Upper lobe of right lung (tissue), 1 donor: ENCODE results near the gene NHSL1. TPM values are rescaled to one million over a fixed set of nuclear protein-coding genes. Genes with fewer than 3 reads are reported as not detected.

Experiments used
- ATAC-seq: fragments of 200-7000 bp; cut with Tn5 transposase; one replicate; pipeline ENCODE4 v1.9.1; 2020; ENCODE audit warnings: mild to moderate bottlenecking, moderate library complexity
- DNase-seq: peaks from one replicate; pipeline ENCODE4 v3.0.0-alpha.2; 2020
- H3K27ac ChIP-seq: fragments of 200-600 bp; one replicate; pipeline ENCODE4 v1.8.0; 2022
- H3K27me3 ChIP-seq: fragments of 200-600 bp; one replicate; pipeline ENCODE4 v1.8.0; 2022; ENCODE audit warnings: mild to moderate bottlenecking
- H3K36me3 ChIP-seq: fragments of 200-600 bp; one replicate; pipeline ENCODE4 v1.8.0; 2022
- H3K4me1 ChIP-seq: fragments of 200-600 bp; one replicate; pipeline ENCODE4 v1.8.0; 2022
- H3K4me3 ChIP-seq: fragments of 200-600 bp; one replicate; pipeline ENCODE4 v1.8.0; 2022; ENCODE audit warnings: mild to moderate bottlenecking
- H3K9me3 ChIP-seq: fragments of 200-600 bp; one replicate; pipeline ENCODE4 v1.8.0; 2022
- CTCF ChIP-seq: fragments of 200-600 bp; IDR thresholded peaks from one replicate; pipeline ENCODE4 v1.8.0; 2022; ENCODE audit warnings: antibody characterized with exemption
- intact Hi-C: fragments of 100-400 bp; cut with DNase I; formaldehyde crosslinking; loops from one replicate; pipeline ENCODE4 v1.11.0; 2022
- total RNA-seq: library from RNA; stranded (reverse); fragmentation: NEBNext Ultra II Directional; extraction: Animal tissue kit (Norgen Biotek cat#: 25700); gene quantifications from one replicate; pipeline ENCODE4 v1.2.1, GENCODE V29; 2021
- donor health status: DM: no; HTN: yes; CAD: no; lungs with severe emphysema.

The NHSL1 gene
- total RNA-seq, 1 donor from 2014 or later = 69.5 TPM

DNA sequence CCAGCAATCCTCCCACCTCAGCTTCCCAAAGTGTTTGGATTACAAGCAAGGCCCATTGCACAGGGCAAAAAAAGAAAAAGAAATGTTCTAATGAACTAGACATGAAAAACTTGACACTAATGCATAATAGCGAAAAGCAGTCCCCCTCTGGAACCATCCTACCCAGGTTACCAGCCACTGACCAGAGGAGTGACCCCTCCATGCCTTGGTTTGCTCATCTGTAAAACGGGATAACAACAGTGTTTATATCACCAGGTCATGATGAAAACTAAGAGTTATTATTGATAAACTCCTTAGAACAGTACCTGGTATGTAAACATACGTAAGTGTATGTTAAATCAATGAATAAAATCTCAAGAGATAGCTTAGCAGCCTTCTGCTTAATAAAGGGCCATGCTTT lies 3.3 kb upstream of the NHSL1 start:
- no peak for TF ChIP-seq CTCF
- intact Hi-C loops = no loop called here
- peaks cover 10% of the 10 kb centered on the region for H3K4me1 ChIP-seq

DNA sequence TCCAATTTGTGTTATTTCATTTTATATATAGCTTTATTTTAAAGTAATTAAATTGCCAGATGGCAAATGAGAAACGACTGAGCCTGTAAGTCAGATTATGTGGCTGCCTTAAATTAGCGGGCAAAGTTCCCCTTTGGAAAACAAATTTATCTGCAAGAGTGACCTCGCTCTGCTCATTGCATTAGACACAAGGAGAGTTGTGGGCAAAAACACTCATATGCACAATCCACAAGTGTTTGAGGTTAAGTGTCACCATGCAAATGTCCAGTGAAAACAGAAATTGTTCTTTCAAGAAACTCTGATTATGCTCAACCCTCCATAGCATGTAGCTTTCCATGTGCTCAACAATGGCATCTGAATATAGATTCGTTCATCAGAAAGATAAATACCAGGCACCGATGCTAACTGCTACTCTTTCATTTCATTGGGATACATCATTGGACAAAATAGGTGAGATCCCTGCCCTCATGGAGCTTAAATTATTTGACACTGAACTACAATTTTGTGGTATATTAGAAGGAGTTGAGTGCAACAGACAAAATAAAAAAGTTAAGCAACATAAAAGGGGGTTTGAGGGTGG lies 1.7 kb upstream of the NHSL1 start:
- no peak for TF ChIP-seq CTCF
- no peaks in the 10 kb centered on the region for H3K27me3 ChIP-seq
- intact Hi-C loops = no loop called here
- H3K36me3 ChIP-seq = no peaks in the 10 kb centered on the region
- no peak for DNase-seq
- H3K9me3 ChIP-seq = no peaks in the 10 kb centered on the region
- H3K4me3 ChIP-seq = no peak overlapping the region
- no peak overlapping the region for H3K27ac ChIP-seq
- peaks cover 10% of the 10 kb centered on the region for H3K4me1 ChIP-seq
- ATAC-seq = no peak

More for the DNA sequence above, 3.3 kb upstream of the NHSL1 start:
- DNase-seq = no peak
- no peaks in the 10 kb centered on the region for H3K36me3 ChIP-seq
- H3K9me3 ChIP-seq = no peaks in the 10 kb centered on the region
- no peak overlapping the region for H3K4me3 ChIP-seq
- no peak for ATAC-seq
- no peaks in the 10 kb centered on the region for H3K27me3 ChIP-seq
- no peak overlapping the region for H3K27ac ChIP-seq

DNA sequence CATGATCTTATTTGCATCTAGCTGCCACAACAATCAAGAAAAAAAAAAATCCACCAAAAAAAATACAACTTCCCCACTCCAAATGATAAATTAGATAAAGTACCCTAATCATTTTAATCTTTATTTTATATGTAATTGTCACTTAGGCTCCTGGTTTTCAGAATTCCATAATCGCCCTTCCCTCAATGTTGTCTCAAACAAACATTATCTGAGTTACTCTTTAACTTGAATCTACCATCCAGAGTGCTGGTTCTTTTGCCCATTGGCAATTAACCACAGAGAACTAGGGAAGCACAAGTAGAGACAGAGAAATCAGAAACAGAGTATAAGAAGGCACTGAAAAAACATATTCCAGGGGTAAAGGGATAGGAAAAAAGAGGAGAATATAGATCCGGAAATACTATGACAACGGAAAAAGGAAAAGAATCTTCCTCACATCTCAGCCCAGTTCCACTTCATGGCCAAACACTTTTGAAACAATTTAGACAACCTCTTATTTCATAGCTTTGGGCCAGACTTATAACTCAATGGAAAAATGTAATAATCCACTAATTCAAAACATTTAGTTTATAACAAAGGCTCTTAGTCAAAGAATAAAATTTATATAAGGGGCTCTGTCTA lies 861 bp upstream of the NHSL1 start:
- H3K4me1 ChIP-seq = peaks cover 10% of the 10 kb centered on the region
- no peaks in the 10 kb centered on the region for H3K27me3 ChIP-seq
- no peak overlapping the region for H3K4me3 ChIP-seq
- no peak for DNase-seq
- intact Hi-C loops = no loop called here
- H3K27ac ChIP-seq = no peak overlapping the region
- H3K9me3 ChIP-seq = no peaks in the 10 kb centered on the region
- no peak for TF ChIP-seq CTCF
- H3K36me3 ChIP-seq = no peaks in the 10 kb centered on the region
- no peak for ATAC-seq

DNA sequence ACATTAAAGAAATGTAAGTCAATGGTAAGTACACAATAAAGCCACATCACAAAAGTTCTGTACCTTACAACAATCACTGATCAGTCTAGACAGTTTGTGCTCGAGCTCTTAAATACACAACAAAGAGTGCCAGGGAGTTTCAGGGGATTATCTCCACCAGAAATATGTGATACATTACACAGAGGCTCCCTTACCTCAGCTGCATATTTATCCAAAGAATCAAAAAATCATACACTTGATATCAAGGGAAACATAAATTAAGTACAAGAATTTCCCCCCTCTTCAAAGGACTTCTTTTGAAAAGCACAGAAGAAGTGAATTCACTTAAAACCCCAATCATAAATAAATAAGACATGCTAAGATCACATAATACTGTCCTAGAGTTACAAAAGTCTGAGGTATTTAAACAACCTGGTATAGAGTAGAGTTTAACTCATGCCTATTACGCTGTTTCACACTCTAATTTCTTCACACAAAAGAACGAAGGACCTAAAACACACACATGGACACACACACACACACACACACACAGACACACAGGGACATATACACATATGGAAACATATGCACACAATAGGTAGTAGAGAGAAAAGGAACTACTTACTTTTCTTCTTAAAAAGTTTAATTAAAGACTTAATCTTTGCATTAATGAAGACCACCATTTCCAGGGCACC lies 528 bp downstream of the NHSL1 start:
- H3K27me3 ChIP-seq = no peaks in the 10 kb centered on the region
- no peak overlapping the region for H3K4me3 ChIP-seq
- H3K36me3 ChIP-seq = no peaks in the 10 kb centered on the region
- H3K4me1 ChIP-seq = peaks cover 10% of the 10 kb centered on the region
- H3K27ac ChIP-seq = no peak overlapping the region
- H3K9me3 ChIP-seq = no peaks in the 10 kb centered on the region
- no peak for TF ChIP-seq CTCF
- intact Hi-C loops = no loop called here
- no peak for DNase-seq
- ATAC-seq = no peak

- peaks cover 10% of the 10 kb centered on the region for H3K4me1 ChIP-seq
- no peak overlapping the region for H3K27ac ChIP-seq
- no peaks in the 10 kb centered on the region for H3K27me3 ChIP-seq
- H3K36me3 ChIP-seq = no peaks in the 10 kb centered on the region
- ATAC-seq = no peak
- intact Hi-C loops = no loop called here
- no peak overlapping the region for H3K4me3 ChIP-seq
- TF ChIP-seq CTCF = no peak
- no peak for DNase-seq
- H3K9me3 ChIP-seq = no peaks in the 10 kb centered on the region
Measured at GRCh38 chr6:138497286-138497685, 2.0 kb downstream of the NHSL1 start.
